T-helper 1 cell treated with Interleukin-12 subunit alpha and Interleukin-12 subunit beta and Interleukin-4 antibody, amounts not matched to agents 30 ng/mL and 1 ng/mL, for 36 hours (primary cell): ENCODE measurements around the gene ACOT13. TPM values are rescaled to one million over a fixed set of nuclear protein-coding genes. Genes with fewer than 3 reads are reported as not detected.
"Not testable (repeated sequence)": the region's sequence is repeated elsewhere in the genome, so short reads cannot be mapped to it uniquely, and the experiment has no call there.

Experiments used
- intact Hi-C: fragments of 100-400 bp; cut with micrococcal nuclease; formaldehyde crosslinking; loops from one replicate; pipeline ENCODE4 v1.15.1; 2024
- total RNA-seq: library from RNA; stranded (reverse); gene quantifications from 2 replicates; pipeline ENCODE4 v1.2.3, GENCODE V29; 2022

Gene ACOT13
- total RNA-seq, 1 donor from 2014 or later: 21.0 TPM

DNA sequence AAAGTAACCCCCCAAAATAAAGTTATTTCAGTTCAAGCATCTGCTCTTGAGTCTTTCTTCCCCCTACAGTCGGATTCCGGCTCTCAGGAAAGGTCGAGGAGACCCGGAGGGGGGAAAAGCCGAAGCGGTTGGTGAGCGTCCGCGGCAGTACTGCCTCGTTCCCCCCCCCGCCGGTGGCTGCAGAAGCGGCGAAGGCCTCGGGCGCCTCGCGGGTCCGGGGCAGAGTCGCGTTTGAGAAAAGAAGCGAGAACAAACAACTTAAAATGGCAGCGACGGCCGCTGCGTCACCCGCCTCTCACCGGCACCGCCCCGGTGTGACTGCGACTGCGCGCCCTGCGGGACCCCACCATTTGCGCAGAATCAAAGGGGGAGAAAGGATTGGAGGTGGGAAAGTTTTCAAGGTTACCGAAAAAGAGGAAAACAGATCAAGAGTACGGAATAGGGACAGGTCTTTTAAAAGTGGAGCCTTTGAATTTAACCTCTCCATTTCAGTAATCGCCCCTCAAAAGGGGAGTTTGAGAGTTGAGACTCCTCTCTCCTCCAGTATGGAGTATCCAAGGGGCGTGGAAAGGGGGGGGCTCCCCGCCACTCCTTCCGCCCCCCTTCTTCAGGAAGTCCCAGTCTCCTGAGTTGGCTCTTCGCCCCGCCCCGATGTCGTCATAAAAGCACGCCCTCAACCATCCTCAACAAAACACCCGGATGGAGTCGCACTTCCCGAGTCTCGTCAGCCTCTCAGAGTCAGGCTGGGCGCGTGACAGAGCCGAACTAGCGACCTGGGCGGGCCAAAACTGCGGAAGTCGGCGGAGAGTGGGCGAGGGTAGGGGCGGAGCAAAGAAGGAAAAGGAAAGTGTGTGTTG, 54.0 kb downstream of the ACOT13 start:
- intact Hi-C loops: loop anchor here (1.0 to 2.0 kb wide), 11 partner anchors 22 to 1300 kb away; partner anchors contain the start of genes CARMIL1, GMNN, KIAA0319 and TDP2

DNA sequence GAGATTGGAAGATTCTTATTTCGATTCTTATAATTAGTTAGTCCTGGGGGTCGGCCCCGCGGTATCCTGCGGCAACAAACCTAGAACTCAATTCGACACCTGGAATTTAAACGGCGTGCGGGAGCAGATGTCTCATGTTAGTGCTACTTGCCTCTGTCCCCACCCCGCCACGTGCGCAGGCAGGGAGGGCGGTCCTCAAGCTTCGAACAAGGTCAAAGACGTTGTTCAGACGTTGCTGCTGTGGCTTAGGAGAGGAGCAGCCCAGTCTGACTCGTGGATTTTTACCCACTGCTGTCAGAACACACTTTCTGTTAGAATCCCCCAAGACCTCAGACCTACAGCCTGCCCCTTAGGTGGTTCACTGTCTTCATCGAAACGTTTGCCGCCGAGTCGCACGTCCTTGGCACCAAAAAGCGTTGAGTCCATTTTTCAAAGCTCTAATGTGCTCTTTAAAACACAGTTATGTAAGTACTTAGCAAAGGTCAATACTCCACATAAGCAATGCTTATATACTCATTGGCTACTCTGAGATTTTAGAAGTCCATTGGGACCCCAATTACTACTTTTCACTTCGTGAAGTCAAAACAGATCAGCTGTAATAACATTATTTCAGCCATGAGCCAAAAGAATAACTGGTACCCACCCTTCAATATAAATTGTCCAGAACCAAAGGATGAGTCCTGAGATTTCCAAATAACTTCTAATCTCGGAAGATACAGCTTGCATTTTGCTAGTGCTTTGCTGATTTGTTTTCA, 54.8 kb downstream of the ACOT13 start:
- intact Hi-C loops: loop anchor here (1.0 to 2.0 kb wide), 11 partner anchors 22 to 1300 kb away; partner anchors contain the start of genes CARMIL1, GMNN, KIAA0319 and TDP2

DNA sequence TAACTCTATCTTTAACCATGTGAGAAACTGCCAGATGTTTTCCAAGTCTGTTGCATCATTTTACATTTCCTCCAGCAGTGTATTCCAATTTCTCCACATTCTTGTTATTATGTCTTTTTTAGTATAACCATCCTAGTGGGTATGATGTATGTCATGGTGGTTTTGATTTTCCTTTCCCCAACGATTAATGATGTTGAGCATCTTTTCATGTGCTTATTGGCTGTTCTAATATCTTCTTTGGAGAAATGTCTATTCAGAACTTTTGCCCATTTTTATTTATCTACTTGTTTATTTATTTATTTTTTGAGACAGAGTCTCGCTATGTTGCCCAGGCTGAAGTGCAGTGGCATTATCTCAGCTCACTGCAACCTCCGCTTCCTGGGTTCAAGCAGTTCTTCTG, 56.4 kb downstream of the ACOT13 start:
- intact Hi-C loops: no loop called here

DNA sequence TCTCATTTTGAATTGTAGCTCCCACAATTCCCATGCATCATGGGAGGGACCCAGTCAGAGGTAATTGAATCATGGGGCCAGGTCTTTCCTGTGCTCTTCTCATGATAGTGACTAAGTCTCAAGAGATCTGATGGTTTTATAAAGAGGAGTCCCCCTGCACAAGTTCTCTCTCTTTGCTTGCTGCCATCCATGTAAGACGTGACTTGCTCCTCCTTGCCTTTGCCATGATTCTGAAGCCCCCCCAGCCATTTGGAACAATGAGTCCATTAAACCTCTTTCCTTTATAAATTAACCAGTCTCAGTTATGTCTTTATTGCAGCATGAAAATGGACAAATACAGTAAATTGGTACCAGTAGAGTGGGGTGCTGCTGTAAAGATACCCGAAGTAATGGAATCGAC, 63.8 kb downstream of the ACOT13 start:
- intact Hi-C loops: not testable (repeated sequence)

DNA sequence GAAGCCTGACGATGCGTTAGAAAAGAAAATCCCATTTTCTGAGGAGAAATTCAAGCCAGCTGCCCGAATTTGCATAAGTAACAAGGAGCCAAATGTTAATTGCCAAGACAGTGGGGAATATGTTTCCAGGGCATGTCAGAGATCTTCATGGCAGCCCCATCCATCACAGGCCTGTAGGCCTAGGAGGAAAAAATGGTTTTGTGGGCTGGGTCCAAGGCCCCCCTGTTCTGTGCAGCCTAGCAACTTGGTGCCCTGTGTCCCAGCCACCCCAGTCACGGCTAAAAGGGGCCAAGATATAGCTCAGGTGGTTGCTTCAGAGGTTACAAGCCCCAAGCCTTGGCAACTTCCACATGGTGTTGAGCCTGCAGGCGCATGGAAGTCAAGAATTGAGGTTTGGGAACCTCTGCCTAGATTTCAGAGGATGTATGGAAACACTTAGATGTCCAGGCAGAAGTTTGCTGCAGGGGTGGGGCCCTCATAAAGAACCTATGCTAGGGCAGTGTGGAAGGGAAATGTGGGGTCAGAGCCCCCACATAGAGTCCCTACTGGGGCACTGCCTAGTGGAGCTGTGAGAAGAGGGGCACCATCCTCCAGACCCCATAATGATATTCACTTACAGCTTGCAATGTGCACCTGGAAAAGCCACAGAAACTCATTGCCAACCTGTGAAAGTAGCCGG, 64.7 kb downstream of the ACOT13 start:
- intact Hi-C loops: not testable (repeated sequence)

DNA sequence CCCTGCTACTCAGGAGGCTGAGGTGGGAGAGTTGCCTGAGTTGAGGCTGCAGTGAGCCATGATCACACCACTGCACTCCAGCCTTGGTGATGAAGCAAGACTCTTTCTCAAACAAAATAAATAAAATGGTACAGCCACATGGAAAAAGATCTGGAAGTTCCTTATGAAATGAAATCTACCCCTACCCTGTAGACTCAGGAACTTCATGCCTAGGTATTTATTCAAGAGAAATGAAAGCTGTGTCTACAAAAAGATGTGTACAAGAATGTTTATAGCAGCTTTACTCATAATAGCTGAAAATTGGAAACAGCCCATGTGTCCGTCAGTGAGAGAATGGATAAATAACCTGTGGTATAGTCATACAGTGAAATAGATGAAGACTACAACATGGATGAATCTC, 67.3 kb downstream of the ACOT13 start:
- intact Hi-C loops: no loop called here

DNA sequence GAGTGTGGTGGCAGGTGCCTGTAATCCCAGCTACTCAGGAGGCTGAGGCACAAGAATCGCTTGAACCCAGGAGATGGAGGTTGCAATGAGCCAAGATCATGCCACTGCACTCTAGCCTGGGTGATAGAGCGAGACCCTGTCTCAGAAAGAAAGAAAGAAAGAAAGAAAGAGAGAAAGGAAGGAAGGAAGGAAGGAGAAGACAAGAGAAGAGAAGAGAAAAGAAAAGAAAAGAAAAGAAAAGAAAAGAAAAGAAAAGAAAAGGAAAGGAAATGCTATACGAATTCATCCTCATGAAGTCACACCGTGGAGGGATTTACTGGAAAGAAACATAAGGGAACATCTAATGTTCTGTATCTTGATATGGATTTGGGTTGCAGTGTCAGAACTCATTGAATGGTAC, 67.8 kb downstream of the ACOT13 start:
- intact Hi-C loops: not testable (repeated sequence)

DNA sequence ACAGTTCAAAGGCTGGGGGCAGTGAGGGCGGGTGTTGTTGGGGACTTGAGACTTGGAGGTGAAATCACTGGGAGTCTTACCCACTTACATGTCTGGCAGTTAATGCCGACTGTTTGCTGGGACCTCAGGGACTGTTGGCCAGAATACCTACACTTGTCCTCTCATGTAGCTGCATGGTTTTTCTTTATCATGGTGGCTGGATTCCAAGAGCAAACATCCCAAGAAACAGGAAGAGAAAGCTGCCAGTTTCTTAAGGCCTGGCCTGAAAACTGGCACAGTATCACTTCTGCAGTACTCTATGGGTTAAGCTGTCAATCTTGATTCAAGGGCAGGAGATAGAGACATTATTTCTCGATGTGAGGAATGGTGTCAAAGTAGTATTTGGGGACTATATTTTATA, 71.9 kb downstream of the ACOT13 start:
- intact Hi-C loops: no loop called here

DNA sequence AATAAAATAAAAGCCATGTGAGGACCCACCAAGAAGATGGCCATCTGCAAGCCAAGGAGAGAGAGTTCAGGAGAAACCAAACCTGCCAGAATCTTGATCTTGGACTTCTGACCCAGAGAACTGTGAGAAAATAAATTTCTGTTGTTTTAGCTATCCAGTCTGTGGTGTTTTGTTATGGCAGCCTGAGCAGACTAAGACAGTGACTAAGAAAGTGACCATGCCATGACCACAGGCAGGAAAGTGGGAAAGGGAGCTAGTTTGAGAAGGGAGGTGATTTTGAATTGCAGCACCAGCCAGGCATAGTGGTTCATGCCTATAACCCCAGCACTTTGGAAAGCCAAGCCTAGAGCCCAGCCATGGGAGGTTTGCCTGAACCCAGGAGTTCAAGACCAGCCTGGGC, 74.0 kb downstream of the ACOT13 start:
- intact Hi-C loops: no loop called here

DNA sequence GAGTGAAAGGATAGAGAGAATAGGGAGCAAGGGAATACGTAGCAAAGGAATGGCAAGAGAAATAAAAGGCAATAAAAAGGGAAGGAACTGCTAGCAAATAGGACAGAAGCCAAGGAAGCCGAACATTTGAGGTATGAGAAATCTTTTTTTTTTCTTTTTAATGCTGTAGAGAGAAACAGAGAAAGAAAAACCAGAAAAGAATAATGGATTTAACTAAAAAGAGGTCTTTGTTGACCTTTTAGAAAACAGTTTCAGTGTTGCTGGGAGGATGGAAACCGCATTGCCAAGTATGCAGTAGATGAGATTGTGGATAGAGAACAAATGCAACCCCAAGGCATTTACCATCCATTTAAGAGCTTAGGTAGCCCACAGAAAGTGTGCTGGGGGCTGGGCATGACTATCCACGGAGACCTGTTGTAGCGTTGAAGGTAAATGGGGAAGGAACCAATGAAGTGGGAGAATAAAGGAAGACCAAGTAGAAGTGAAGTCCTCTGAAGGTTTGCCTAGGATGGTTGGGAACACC, 75.4 kb downstream of the ACOT13 start:
- intact Hi-C loops: no loop called here

DNA sequence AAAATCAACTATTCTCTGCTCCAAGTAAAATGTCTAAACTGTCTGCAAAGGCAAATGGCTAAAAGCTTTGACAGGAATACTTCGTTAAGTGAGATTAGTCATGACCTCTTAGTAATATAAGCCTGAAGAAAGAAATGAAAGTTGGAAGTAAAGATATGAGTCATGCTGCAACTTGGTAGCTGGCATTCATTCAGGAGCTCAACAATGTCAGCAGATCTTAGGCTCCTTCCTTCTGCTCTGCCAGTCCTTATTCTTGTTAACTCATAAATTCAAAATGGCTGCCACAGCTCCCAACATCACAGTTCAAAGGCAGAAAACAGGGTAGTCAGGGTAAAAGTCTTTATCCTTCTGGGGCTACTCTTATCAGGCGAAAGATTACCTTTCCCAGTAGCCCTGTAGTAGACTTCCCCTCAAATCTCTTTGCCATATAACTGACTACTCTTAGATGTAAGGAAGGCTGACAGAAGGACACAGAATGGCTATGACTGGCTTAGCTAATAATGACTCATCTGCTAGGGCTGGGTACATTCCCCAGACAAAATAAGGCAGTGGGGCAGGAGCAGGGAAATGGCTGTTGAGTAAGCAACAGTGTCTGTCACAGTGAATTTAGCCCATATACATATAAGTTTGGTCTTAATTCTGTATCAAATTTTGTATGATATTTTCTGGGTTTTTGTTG, 76.5 kb downstream of the ACOT13 start:
- intact Hi-C loops: loop anchor here (1.0 kb wide), 1 partner anchor 22 kb away; no protein-coding TSS in a partner anchor

DNA sequence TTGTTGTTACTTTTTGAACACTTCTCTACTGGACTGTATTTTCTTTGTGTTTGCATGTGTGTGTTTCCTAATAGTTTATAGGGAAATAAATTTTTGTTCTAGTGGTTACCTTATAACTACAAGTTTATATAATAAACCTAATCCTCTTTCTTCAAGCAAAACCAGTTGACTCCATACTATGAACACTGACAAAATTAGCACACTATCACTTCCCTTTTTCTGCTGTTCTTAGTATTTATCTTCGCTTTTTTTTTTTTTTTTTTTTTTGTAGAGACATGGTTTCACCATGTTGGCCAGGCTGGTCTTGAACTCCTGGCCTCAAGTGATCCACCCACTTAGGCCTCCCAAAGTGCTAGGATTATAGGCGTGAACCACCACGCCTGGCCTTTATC, 77.1 kb downstream of the ACOT13 start:
- intact Hi-C loops: loop anchor here (1.0 kb wide), 1 partner anchor 23 kb away; no protein-coding TSS in a partner anchor

DNA sequence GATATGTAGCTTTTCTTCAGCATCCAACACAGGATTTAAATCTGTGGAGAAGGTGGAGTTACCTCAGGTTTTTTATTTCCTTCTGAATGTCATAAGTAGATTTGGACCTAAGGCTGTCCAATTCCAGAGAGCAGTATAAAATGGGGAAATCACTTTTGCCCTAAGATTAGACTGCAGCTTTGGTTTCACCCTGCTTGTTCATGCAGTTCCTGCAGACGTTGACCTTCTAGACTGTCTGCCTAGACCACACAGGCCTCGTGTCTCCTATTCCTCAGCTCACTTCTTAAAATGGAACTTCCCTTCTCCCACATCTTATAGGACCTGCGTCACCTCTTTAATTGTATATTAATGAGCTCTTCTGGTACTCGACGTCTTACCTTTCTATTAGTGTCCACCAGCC, 78.0 kb downstream of the ACOT13 start:
- intact Hi-C loops: no loop called here

DNA sequence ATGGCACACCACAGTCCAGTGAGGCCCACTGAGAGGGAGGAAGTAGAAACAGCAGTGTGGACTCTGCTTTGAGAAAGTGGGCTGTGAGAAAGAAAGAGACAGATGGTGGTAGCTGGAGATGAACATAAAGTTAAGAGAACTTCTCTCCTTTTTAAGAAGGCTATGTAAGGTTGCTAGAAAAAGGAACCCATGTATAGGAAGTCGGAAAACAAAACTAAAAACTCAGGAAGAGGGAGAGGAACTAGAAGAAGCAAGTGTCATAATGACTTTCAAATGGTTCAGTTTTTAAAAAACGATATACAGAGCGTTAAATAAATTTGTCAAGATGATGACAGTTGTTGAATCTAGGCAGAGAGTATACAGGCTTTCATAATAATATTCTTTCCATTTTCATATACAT, 82.4 kb downstream of the ACOT13 start:
- intact Hi-C loops: no loop called here

DNA sequence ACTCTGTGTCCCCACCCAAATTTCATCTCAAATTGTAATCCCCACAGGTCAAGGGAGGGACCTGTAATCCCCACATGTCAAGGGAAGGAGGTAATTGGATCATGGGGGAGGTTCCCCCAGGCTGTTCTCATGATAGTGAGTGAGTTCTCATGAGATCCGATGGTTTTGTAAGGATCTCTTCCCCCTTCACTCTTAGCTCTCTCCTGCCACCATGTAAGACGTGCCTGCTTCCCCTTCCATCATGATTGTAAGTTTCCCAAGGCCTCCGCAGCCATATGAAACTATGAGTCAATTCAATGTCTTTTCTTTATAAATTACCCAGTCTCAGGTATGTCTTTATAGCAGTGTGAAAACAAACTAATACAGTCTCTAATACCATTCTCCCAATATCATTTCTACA, 84.0 kb downstream of the ACOT13 start:
- intact Hi-C loops: not testable (repeated sequence)

DNA sequence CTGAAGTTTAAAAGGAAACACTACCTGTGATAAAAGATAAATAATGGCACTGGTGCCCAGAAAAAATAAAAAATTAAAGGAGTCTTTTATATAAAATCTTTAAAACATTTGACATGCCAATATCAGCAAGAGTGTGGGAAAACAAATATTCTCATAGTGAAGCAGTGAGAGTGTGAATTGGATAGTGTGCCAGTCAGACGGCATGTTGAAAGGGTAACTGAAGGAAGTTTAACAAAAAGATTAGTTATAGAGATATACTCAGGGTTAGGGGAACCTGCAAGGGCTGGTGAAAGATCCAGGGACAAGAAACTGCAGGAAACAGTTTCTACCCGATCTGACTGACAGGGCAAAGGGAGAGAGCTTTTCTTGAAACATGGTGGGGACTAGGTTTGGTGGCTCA, 85.6 kb downstream of the ACOT13 start:
- intact Hi-C loops: no loop called here

DNA sequence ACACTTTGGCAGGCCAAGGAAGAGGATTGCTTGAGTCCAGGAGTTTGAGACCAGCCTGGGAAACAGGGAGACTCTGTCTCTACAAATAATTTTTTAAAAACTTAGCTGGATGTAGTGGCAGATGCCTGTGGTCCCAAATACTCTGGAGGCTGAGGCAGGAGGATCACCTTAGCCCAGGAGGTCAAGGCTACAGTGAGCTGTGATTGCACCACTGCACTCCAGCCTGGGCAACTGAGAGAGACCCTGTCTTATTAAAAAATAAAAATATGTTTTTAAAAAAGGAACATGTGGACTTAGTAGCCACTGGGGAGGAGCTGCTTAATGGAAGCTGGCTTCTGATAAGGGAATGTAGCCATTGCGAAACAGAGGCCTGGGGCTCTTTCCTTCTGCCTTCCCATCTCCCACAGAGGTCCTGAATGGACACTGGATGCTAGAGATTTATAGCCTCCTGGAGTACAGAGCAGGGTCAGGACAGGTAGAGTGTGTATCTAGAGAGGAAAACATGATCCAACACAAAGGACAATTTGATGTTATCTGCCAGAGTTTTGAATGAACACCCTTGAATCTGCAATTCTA, 86.1 kb downstream of the ACOT13 start:
- intact Hi-C loops: no loop called here

DNA sequence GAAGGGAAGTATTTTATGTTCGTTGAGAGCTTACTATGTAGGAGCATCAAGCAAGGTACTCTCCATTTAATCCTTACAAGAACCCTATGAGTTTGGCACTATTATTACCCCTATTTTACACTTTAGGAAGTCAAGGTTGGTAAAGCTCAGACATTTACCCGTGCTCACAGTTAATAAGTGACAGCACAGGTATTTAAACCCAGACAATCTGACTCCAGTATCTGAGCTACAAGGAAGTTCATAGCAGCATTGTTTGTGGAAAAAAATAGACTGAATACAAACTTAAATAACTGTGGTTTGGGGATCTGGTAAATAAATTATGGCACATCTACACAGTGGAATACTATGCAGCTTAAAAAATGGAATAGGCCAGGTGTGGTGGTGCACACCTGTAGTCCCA, 86.7 kb downstream of the ACOT13 start:
- intact Hi-C loops: no loop called here

DNA sequence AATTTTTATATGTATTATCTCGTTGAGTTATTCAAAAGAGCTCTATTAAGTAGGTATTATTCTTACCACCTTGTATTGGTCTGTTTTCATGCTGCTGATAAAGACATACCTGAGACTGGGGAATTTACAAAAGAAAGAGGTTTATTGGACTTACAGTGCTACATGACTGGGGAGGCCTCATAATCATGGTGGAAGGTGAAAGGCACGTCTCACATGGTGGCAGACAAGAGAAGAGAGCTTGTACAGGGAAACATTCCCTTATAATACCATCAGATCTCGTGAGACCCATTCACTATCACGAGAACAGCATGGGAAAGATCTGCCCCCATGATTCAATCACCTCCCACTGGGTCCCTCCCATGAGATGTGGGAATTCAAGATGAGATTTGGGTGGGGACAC, 87.5 kb downstream of the ACOT13 start:
- intact Hi-C loops: not testable (repeated sequence)
